CD4-positive, alpha-beta T cell treated with Interleukin-17A for 1 hour (primary cell): ENCODE measurements around the gene ATG3.
"Not testable (repeated sequence)": the region's sequence is repeated elsewhere in the genome, so short reads cannot be mapped to it uniquely, and the experiment has no call there.

Experiments used
- DNase-seq: peaks from one replicate; pipeline ENCODE4 v3.0.0-alpha.2; 2020

Gene ATG3

DNA sequence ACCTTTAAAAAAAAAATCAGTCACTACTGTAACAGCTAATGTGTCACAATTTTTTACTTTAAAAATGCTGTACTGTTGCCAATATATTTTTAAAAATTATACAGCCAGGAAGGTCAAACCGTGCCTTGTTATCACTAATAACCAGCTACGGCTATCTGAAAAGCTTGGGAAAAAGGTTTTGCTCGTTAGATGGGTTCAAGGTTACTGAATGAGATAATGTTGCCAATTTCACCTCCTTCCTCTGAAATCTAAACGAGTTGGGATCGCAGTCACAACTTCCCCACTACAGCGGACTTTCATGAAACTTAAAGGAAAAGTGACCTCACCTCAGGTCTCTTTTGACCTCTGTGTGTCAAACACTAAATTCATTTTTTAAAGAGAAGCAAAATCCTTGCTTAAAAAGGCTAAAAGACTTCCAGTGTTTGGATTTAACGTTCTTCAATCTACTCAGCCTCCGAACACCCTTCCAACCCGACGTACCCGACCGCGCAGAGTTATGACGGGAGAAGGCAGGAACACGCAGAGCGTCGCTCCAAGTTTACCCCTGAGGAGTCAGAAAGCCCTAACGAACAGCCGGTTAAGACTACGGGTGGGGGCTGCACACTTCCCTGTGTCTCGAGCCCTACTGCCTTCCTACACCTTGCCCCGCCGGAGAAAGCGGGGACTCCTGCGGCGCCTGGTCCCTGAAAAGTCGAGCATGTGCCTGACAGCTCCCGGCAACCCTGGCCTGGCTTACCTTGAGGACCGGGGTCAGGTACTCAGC, 860 bp downstream of the ATG3 start:
- peak; percentile 68 for DNase-seq

DNA sequence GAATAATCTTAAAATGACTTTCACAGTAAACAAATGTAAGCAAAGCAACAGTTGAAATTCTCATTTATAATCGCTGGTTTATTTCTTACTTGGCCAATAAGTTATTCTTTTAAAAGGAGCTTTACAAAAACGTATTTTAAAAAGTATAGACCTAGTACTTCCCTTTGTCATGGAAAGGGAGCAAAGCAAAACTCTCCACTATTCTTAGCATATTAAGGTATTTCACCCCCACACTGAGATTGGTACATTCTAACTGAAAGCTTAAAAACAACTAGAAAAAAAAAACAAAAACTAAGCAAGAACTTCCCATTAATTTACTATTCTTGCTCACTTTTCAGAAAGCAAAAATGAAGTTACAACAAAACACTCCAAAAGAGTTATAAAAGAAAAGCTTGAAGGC, 1.5 kb downstream of the ATG3 start:
- DNase-seq = no peak

DNA sequence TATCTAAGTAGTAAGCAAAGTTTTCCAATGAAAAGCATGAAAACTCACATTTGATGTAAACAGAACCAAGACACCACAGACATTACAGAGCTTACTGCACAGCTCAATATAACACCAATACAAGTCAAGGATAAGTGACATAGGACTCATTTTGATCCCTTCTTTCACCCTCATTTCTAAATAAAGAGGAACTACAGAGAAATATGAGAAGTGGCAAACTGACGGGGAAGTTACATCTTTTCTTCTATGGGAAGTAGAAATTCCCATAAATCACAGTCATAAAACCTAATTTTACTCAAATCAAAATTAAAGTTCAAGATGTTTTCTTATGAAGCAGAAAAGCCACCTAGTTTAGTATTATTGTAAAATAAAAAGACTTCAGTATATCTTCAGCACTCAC, 3.8 kb downstream of the ATG3 start:
- DNase-seq = no peak

DNA sequence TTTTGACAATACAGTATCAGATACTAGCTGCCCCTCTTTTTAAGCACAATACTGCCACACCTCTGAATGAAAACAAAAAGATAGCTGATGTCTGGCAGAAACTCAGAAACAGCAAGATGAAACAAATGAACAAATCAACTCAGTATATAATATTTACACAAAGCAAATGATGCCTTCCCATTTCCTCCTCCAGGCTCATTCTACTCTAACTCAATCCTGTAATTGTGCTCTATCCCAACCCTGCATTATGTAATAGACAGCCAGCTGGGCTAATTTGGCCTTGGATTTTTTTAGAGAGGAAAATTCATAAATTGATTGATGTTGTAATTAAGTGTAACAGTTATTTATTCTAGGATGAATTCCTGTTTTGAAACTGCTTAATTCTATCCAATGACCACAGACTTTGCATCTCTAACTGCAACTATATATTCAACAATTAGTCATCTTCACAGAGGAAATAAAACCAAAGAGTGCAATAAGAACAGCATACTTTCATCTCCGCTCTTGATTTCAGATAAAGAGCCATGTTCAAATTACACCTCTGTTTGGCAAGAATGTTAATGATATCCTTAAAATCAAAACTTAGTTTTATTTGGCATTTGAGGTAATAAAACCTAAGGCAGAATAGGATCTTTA, 6.1 kb downstream of the ATG3 start:
- DNase-seq = no peak

DNA sequence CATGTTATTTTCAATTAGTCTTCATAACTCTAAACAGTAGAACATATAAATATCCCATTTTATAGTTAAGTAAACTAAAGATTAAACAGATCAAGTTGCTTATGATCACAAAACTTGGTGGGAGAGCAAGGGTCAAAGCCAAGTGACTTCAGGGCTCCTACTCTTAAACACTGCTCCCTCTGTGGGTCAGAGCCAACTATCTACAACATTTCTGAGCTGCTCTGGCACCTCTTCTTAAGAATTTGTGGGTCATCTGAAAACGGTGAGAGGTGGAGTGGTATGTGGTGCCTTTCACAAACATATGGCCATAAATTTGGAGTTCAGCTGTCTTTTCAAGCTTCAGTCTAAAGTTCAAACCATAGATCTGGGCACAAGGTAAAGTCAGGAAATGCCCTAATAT, 10.9 kb downstream of the ATG3 start:
- DNase-seq = no peak

DNA sequence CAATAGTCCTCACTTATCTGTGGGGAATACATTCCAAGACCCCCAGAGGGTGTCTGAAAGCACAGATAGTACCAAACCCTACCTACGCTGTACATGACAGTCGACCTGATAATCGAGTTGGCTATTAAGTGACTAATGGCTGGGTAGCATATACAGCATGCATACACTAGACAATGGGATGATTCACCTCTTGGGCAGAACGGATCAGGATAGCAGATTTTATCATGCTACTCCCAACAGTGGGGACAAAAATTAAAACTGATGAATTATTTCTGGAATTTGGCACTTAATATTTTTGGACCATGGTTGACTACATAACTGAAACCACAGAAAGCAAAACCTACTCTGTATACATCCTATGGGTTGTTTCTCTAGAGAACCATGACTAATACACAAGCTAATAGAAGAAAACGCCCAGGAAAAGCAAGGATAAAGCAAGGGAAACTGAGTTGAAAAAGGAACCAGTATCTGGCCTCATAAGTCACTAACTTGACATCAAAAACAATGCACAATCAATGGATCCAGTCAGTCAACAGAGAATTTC, 15.5 kb downstream of the ATG3 start:
- DNase-seq = no peak

DNA sequence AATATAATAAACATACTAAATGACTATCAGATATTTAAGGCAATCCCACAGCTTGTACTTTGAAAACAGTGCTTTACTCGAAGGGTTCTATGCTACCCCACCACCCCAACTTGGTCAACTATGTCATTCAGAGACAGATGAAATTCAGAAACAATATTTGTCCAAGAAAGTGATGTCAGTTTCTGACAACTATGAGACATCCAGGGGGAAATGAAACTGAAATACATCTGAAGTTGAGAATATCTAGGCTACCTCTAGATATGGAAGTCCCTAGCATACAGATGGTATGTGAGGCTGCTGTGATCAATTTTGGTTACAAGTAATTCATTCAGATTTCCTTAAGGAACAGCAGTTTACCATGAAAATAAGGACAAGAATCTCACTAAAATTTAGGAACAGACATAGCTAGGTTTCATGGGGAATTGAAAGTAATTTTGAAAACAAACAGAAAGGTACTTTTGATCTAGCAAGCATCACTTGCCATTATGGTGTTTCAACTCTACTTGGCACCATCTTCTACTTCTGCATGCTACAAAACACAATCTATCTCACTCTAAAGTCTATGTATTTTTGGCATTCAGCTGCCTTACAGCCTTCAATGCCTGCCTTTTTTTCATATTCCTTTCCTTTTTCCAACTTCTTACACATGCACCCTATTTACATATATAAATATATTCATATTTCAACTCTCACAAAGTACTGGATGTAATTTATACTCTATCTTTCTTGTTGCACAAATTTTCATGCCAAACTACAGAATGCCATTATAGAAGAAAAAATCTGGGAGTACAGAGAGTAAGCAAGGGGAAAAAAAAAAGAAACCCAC, 21.7 kb downstream of the ATG3 start:
- DNase-seq = no peak

DNA sequence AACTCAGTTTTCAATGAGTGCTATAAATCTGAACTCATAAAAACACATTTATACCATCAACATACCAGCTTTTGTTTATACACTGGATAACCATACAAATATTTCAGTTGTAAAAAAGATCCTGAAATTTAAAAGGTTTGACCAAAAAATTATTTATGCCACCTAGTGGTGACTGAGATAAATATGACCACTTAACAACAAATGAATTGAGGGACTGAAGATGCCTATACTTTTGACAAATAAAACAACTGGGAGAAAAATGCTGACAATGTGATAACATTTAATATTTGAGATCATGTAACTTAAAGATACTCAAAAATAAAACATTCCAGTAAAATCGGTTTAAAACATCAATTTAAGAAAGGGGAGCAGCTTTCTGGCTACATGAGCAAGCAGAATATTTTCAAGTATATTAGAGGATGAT, 30.4 kb downstream of the ATG3 start:
- DNase-seq = peak; percentile 54

DNA sequence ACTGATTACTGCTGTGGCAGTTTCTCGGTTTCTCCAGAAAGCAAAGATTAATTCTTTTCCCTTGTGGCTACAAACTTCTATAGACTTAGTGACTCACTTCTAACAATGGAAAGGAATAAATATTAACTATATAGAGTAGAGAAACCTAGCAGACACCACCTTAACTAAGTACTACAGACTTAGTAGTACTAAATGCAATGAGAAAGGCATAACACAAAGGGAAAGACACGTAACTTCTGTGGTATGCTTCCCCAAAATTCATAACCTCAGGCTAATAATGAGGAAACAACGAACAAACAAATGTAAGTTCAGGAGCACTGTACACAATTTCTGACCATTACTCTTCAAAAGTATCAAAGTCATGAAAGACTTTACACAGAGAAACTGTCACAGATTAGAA, 31.2 kb downstream of the ATG3 start:
- DNase-seq = no peak

DNA sequence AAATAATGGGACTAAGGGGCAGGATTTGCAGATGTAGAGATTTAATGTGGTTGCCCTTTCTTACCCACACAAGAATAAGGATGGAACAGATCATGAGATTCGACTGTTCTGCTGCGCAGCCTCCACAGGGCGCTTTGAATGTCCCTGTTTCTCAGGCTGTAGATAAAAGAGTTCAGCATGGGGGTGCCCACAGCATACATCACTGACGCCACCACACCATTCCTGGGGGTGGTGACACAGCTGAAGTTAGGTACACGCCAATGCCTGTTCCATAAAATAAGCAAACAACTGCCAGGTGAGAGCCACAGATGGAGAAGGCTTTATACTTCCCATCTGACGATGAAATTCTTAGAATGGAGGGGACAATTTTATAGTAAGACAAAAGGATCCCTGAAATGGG, 37.6 kb downstream of the ATG3 start:
- not testable (repeated sequence) for DNase-seq

DNA sequence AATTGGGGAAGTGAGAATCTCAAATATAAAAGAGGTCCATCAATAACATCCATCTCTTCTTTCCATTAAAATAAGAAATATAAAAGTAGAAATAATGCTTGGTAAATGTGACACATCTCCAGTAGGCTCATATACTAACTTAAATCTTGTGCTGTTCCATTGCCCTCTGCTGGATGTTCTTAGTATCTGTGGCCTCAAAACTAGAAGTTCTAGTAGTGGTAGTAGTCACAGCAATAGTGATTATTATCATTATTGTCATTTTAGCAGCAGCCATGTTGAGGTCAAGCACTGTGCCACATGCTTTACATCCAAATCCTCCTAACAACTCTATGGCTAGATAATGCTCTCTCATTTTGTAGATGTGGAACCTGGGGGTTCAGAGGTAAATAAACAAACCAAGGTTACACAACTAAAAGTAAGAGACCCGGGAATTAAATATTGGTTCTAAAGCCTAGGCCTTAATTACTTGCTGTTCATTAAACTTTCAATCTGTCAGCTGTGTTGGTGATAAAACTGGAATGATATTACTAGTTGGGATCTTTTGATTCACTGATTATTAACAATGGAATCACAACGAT, 42.2 kb downstream of the ATG3 start:
- DNase-seq = peak; percentile 81

DNA sequence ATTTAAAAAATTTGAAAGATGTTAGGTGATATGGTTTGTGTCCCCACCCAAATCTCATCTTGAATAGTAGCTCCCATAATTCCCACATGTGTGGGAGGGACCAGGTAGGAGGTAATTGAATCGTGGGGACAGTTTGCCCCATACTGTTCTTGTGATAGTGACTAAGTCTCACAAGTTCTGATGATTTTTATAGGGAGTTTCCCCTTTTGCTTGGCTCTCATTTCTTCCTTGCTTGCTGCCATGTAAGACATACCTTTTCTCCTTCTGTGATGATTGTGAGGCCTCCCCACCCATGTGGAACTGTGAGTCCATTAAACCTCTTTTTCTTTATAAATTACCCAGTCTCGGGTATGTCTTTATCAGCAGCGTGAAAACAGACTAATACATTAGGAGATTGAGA, 42.8 kb downstream of the ATG3 start:
- not testable (repeated sequence) for DNase-seq

DNA sequence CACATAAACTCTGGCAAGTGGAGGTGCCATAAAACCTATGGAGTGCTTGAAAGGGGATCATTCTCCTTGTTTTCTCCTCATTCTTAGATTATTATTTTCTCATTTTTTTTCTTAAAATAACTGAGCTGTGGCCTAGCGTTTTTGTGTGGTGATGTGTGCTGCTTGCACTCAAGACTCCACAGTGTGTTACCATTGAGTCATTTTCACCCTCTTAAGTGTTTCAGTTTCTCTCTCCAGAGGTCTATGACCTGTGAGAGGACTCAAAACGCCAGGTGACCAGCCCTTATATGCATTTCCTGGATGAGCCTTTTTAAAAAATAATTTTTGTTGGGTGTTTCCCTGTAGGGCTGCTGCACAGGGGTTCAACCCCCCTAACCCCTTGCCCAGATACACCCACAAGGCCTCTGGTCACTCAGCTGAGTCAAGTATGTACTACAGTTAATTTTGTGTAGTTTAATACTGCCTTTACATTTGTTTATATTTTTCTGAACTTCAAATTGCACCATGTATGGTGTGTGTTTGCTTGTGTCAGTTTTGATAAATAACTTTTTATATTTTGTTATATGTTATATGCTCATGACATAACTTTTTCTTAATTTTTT, 47.1 kb downstream of the ATG3 start:
- no peak for DNase-seq

DNA sequence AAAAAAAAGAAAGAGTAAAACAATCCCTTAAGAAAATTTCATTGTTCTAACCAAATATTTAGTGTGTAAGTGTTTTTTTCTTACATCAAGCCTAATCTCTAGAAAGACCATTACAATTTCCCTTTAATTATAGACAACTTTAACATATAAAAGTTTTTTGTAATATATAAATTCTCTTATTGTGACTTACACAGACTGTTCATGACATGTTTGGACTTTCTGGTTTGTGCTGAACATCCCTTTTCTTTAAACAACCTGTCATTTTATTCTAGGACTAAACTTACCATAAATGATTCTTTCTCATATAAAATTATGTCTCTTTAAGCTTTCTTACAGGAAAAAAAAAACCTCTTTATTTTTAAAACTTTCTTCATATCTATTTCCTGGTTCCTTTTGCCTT, 49.4 kb downstream of the ATG3 start:
- no peak for DNase-seq

DNA sequence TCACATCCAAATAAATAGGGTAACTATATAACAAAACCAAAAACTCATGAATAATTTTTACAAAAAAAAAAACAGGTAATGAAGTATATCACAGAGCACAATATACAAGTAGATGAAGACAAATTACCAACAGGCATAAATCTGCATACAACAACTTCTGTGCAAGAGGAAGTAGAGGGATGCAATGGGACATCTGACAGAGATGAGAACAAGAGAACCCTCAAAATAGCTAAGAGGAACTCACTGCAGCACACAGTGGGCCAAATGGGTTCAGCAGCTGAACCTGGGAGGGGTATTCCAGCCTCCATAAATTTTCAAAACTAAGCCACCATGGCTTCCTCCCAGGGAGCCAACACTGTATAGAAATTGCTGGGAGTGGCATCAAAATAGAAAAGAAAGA, 52.9 kb downstream of the ATG3 start:
- DNase-seq = no peak

DNA sequence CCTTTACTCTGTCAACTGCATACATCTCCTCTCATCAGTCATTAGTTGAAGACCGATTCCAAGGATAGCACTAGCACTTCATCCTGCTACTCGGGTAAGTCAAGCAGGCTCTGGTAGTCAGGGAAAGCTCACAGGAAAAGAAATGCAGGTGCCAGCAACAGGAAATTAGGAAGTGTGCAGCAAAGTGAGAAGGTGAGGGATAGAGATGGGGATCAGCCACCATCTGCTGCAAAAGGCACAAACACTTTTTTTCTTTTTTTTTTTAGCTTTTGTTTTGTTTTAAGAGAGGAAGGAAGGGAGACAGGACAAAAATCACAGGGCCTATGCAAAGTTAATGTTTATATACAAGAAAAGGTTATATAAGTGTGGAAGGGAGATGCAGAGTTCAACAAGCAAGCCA, 53.5 kb downstream of the ATG3 start:
- no peak for DNase-seq

DNA sequence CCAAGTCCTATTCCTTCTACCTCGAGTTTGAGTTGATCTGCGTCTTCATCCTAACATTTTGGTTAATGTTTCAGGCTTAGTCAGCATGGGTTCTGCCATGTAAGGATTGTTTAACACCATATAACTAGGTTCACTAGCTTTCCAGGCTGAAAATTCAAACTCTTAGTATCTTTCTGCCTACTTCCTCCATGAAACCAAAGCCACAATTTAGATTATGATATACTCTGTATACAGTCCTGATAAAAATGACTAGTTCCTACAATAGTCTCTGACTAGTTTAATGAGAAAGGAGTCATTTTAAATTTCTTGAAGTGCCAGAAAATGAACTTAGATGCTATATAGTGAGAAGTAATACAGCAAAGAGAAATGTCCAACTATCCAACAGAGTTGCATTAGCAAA, 55.9 kb downstream of the ATG3 start:
- no peak for DNase-seq

DNA sequence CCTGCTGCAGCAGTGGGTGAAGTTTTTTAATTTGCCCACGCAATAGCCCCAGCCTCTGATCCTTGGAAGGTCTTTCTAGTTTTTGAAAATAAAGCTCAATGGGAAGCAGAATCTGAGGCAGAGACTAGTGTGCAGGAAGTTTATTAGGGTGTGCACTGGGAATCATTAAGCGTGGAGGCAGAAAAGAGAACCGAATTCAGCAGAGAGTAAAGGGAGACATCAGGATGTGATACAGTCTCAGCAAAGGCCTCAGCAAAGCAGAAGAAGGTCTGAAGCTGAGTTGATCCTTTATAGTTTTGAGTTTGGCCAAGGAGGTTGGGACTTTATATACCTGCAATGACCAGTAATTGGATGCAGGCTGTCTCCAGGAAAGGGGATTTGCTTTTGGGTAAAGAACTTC, 57.6 kb downstream of the ATG3 start:
- no peak for DNase-seq

DNA sequence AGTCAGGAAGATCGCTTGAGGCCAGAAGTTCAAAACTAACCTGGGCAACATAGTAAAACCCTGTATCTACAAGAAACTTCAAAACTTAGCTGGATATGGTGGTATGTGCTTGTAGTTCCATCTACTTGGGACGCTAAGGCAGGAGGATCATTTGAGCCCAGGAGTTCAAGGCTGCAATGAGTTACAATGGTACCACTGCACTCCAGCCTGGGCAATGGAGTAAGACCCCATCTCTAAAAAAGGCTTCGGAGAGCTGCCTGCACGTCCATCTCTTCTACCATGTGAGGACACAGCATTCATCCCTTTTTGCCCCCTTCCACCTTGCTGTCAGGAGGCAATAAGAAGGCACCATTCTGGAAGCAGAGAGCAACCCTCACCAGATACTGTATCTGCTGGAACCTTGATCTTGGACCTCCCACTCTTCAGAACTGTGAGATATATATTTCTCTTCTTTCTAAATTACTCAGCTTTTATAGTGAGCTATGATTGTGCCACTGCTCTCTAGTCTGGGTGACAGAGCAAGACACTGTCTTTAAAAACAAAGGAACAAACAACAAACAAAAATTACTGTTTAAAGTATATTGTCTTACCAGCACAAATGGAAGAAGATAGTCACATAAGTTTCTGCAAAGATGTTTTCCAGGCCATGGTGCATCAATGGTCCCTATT, 58.3 kb downstream of the ATG3 start:
- DNase-seq = no peak

DNA sequence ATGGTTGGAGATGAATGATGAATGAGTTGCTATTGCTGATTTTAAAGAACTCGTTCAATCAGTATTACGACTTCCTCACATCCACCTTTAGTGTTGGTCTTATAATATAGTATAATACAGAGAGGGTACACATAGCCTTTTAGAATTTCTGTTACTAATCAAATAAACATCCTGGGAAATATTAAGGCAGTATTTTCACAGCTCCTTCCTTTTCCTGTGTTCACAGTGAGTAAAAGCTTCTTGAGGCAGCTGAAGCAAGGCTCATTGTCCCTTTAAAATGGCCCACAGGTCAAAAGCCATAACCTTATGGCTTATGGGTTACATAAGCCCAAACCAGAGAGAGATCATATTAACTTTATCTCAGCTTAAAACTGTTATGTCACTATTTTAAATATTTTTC, 61.1 kb downstream of the ATG3 start:
- DNase-seq = no peak

DNA sequence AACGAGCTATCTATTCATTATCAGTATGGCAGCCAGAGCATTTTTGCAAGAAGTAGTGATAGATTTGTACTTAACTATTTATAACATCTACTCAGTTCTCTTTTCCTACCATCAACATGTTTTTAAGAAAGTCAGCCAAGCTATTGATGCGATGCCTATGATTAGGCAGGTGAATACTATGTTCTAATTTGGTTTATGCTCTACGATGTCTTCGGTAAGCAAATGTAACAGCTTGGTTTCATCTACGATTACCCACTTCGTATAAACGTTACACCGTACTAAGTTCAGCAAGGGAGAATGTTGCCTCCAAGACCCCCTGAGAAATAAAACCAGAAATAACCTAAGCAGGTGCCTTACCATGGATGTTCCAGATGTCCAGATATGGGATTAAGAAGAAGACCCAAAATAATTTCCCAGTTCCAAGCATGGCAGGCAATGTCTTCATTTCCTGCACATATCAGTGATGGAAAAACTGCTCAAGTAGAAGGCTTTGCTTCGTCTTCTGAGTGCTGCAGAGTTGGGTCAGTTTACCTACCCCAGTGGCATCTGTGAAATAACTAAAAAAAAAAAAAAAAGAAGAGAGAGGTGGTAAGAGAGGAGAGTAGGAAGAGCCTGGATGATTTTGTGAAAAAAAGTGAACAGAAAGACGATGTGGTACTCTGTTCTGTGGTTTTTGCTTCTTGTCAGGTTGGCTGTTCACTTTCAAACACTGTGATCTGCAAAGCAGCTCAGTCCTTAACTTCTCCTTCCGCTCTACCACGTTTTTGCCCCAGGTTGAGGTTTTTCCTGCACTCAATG, 62.6 kb downstream of the ATG3 start, which contains the start of gene BTLA:
Gene BTLA, minus strand, starts transcription at position 559 of the 798 bp plus-strand sequence. Its CDS starts 114 bp downstream, at position 445.
- DNase-seq = peak; percentile 52
